ENCODE measurements around the gene DRAP1.
A peak's percentile ranks its signal among the peaks of the same experiment; 100 is the strongest.

The DRAP1 gene

DNA sequence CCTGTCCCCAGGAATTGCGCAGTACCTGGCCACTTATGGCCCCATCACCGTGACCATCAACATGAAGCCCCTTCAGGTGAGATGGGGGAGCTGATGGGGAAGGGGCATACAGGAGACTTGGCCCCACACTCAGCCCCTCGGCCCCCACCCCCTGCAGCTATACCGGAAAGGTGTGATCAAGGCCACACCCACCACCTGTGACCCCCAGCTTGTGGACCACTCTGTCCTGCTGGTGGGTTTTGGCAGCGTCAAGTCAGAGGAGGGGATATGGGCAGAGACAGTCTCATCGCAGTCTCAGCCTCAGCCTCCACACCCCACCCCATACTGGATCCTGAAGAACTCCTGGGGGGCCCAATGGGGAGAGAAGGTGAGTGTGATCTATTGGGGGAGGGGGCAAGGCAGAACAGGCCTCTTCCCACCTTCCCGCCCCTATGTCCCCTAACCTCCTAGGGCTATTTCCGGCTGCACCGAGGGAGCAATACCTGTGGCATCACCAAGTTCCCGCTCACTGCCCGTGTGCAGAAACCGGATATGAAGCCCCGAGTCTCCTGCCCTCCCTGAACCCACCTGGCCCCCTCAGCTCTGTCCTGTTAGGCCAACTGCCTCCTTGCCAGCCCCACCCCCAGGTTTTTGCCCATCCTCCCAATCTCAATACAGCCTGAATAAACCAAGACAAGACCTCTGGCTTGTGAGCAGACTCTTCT is 36.0 kb upstream of the DRAP1 start:
- TF ChIP-seq, protein P1, sequence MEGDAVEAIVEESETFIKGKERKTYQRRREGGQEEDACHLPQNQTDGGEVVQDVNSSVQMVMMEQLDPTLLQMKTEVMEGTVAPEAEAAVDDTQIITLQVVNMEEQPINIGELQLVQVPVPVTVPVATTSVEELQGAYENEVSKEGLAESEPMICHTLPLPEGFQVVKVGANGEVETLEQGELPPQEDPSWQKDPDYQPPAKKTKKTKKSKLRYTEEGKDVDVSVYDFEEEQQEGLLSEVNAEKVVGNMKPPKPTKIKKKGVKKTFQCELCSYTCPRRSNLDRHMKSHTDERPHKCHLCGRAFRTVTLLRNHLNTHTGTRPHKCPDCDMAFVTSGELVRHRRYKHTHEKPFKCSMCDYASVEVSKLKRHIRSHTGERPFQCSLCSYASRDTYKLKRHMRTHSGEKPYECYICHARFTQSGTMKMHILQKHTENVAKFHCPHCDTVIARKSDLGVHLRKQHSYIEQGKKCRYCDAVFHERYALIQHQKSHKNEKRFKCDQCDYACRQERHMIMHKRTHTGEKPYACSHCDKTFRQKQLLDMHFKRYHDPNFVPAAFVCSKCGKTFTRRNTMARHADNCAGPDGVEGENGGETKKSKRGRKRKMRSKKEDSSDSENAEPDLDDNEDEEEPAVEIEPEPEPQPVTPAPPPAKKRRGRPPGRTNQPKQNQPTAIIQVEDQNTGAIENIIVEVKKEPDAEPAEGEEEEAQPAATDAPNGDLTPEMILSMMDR (IDR thresholded peaks at IDR 0.05; ENCODE audit: low read depth, low read length), result no peak
- DNase-seq (ENCODE audit: low read depth in 2 of 2), result no peak
- no peak overlapping the region for H3K4me3 ChIP-seq (replicated peaks in 1 of 2; ENCODE audit: low read depth in 2 of 2, low read length in 2 of 2)

DNA sequence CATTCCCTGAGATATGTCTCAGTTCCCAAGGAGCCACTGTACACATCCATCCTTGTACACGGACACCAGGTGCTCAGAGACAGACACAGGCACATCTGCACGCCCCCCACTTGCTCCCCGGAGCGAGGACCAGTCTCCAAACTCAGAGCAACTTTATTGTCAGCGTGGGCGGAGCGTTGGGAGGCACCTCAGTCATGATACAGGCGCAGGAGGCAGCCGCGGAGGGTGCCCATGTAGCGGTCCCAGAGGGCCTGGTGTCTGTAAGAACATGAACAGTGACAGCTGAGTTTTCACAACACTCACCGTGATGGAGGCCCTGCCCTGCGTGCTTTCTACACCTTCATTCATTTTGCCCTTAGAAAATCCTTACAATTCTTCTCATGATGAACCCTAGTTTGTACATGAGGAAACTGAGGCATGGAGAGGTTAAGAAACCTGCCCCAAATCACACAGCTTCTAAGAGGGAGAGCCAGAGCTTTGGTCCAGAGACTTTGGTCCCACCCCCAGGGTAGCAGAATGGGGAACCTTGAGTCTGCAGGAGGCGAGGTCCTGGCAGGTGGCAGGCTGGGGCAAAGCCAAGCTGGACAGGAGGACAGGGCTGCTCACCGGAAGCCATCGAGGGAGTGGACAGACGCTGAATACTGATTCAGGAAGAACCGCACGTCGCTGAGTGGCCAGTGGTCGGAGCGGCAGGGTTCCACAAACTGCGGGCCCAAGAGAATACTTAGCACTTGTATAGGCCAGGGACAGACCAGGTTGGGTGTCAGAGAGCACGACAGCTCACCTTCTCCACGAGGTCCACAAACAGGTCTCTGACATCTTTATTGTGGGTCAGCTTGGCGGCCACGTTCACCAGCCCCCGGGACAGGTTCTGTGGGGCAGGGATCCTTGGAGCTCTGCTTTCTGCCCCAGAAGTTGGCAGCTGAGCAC is 35.2 kb upstream of the DRAP1 start:
- no peak overlapping the region for H3K4me3 ChIP-seq (replicated peaks in 1 of 2; ENCODE audit: low read depth in 2 of 2, low read length in 2 of 2)
- no peak for DNase-seq (ENCODE audit: low read depth in 2 of 2)

GRCh38 chr11:65884716-65885092 is 34.5 kb upstream of the DRAP1 start:
- no peak overlapping the region for H3K4me3 ChIP-seq (replicated peaks in 1 of 2; ENCODE audit: low read depth in 2 of 2, low read length in 2 of 2)
- peak; percentile 78 to 84 for DNase-seq (ENCODE audit: low read depth in 2 of 2)
- TF ChIP-seq, protein P1 (IDR thresholded peaks at IDR 0.05; ENCODE audit: low read depth, low read length), result peak; percentile 99

More for the DNA sequence above, 35.2 kb upstream of the DRAP1 start:
- TF ChIP-seq, protein P1 (IDR thresholded peaks at IDR 0.05; ENCODE audit: low read depth, low read length), result no peak

GRCh38 chr11:65885231-65885630 is 34.0 kb upstream of the DRAP1 start:
- H3K4me3 ChIP-seq (replicated peaks in 1 of 2; ENCODE audit: low read depth in 2 of 2, low read length in 2 of 2), result no peak overlapping the region
- DNase-seq (ENCODE audit: low read depth in 2 of 2), result no peak
- TF ChIP-seq, protein P1 (IDR thresholded peaks at IDR 0.05; ENCODE audit: low read depth, low read length), result no peak

- no peak overlapping the region for H3K4me3 ChIP-seq (replicated peaks in 1 of 2; ENCODE audit: low read depth in 2 of 2, low read length in 2 of 2)
- TF ChIP-seq, protein P1 (IDR thresholded peaks at IDR 0.05; ENCODE audit: low read depth, low read length), result no peak
- DNase-seq (ENCODE audit: low read depth in 2 of 2), result no peak
Measured at GRCh38 chr11:65885808-65886536, 33.3 kb upstream of the DRAP1 start.

DNA sequence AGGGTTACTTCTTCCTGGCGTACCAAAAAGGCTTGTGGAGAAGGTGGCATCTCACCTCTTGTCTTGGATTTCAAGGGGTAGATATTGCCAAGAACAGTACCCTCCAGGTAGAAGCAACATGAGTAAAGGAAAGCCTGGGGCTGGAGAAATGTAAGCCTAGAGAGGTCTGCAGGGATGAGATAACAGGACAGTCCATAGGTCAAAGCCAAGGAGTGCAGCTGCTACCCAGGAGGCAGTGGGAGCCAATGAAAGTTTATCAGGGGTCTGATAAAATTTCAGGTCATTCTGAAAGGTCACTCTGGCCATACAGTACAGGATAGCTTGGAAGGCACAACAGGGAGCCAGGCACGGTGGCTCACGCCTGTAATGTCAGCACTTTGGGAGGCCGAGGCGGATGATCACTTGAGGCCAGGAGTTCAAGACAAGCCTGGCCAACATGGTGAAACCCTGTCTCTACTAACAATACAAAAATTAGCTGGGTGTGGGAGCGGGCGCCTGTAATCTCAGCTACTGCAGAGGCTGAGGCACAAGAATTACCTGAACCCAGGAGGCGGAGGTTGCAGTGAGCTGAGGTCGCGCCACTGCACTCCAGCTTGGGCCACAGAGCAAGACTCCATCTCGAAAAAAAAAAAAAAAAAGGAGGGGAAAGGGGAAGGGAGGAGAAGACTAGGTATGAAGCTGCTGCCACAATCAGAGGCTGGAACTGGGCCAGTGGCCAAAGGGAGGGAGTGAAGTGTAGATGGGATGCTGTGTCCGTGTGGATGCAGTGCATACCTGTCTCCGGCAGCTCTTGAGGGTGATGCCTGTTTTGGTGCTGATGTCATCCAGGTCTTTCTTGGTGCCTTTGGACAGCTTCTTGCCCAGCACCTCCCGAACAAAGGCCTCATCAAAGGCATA is 32.2 kb upstream of the DRAP1 start:
- peak overlapping the region; percentile 79 to 89 for H3K4me3 ChIP-seq (replicated peaks in 1 of 2; ENCODE audit: low read depth in 2 of 2, low read length in 2 of 2)
- TF ChIP-seq, protein P1 (IDR thresholded peaks at IDR 0.05; ENCODE audit: low read depth, low read length), result no peak
- DNase-seq (ENCODE audit: low read depth in 2 of 2), result no peak

Data from cardiac fibroblast (primary cell).